SIG-M5 treated with dmso at 0.1 percent for 504 hours (cell line): ENCODE measurements around the gene MFF.

Source experiments
- DNase-seq: peaks from one replicate; lab custom pipeline; 2025; ENCODE audit not compliant: unreplicated experiment; lab: John Stamatoyannopoulos, UW

Gene MFF

DNA sequence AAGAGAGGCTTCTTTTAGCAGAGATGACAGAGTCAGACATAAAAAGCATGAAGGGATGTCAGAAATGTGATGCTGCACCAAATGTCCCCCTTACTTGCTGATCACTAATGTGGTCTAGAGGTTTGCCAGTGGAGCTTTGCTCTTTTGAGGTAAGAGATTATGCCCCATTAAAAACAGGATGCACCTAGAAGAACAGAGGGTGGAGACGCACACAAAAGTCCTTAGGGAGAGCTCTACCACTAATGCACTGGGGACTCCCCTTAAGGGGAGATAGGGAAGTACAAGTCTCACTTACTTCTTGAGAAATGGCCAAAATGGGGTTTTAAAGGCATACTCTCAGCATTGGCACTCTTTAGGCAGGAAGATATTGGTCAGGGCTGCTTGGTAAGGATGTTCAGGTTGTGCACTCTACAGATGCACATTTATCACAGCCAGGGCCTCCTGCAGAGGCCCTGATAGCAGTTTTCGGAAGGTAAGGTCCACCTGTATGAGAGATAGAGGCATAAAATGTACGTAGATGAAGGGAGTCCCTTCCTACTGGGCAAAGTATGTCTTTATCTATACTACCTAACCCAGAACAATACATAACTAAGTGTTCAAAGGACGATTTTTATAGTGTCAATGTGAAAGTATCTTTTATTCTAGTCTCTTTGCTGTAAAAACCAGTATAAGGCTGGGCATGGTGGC lies 79.7 kb downstream of the MFF start:
- DNase-seq = peak; percentile 33

- DNase-seq = peak; percentile 47
Observed at GRCh38 chr2:227406177-227407031, 81.4 kb downstream of the MFF start.
